IMR-90 (cell line): ENCODE results near the gene PTGDR. TPM values are rescaled to one million over a fixed set of nuclear protein-coding genes. Genes with fewer than 3 reads are reported as not detected.
A peak's percentile ranks its signal among the peaks of the same experiment; 100 is the strongest.

ENCODE experiments used
- ATAC-seq: fragments of 200-7000 bp; cut with Tn5 transposase; 2 replicates; pipeline ENCODE4 v1.9.1; 2020; ENCODE audit warnings: low read depth, mild to moderate bottlenecking, moderate library complexity
- BruUV-seq: library from RNA; stranded (reverse); fragments of 400-500 nt; replicated peaks from 2 replicates; lab custom pipeline; 2021; lab: Mats Ljungman, UMichigan
- CTCF ChIA-PET: fragments of 300-600 bp; formaldehyde crosslinking; extraction: SDS; loops from one replicate; lab custom pipeline; 2021; ENCODE audit warnings: antibody characterized with exemption; lab: Yijun Ruan, JAX
- POLR2A ChIA-PET: fragments of 300-600 bp; sonication (Branson Sonifier 250); formaldehyde crosslinking; loops from one replicate; lab custom pipeline; 2022; ENCODE audit warnings: antibody characterized with exemption; ENCODE audit not compliant: unreplicated experiment; lab: Charles Lee
- DNase-seq: peaks from one replicate; pipeline ENCODE4 v3.0.0; 2013
- H2AFZ ChIP-seq: replicated peaks from 2 replicates; pipeline ENCODE3; 2013; ENCODE audit warnings: low read length, mild to moderate bottlenecking; ENCODE audit not compliant: poor library complexity
- H2AK5ac ChIP-seq: 2 replicates; pipeline ENCODE4 v1.6.1; 2013; ENCODE audit warnings: low read depth, low read length, inconsistent platforms
- H2AK9ac ChIP-seq: replicated peaks from 2 replicates; pipeline ENCODE3; 2013; ENCODE audit warnings: mild to moderate bottlenecking, low read depth, low read length, moderate library complexity; ENCODE audit not compliant: poor library complexity
- H2BK120ac ChIP-seq: 2 replicates; pipeline ENCODE4 v1.6.1; 2013; ENCODE audit warnings: low read depth, low read length, inconsistent platforms
- H2BK15ac ChIP-seq: 3 replicates; pipeline ENCODE4 v1.6.1; 2013; ENCODE audit warnings: low read depth, low read length, inconsistent platforms
- H2BK20ac ChIP-seq: 2 replicates; pipeline ENCODE4 v1.6.1; 2013; ENCODE audit warnings: low read depth, mild to moderate bottlenecking, inconsistent platforms, low read length, moderate library complexity
- H2BK5ac ChIP-seq: 2 replicates; pipeline ENCODE4 v1.6.1; 2013; ENCODE audit warnings: mild to moderate bottlenecking, low read depth, low read length, inconsistent platforms; ENCODE audit not compliant: poor library complexity, severe bottlenecking
- H3K14ac ChIP-seq: replicated peaks from 2 replicates; pipeline ENCODE4 v1.6.1; 2013; ENCODE audit warnings: low read depth, low read length, inconsistent platforms
- H3K18ac ChIP-seq: 2 replicates; pipeline ENCODE4 v1.6.1; 2013; ENCODE audit warnings: low read depth, low read length, control low read depth
- H3K23ac ChIP-seq: 2 replicates; pipeline ENCODE4 v1.6.1; 2013; ENCODE audit warnings: low read depth, low read length, inconsistent platforms
- H3K27ac ChIP-seq: 2 replicates; pipeline ENCODE4 v1.5.1; 2013; ENCODE audit warnings: mild to moderate bottlenecking, control low read depth, low read length; ENCODE audit not compliant: insufficient read depth
- H3K27me3 ChIP-seq: 2 replicates; pipeline ENCODE4 v1.6.1; 2013; ENCODE audit warnings: low read length; ENCODE audit not compliant: control insufficient read depth, insufficient read depth
- H3K36me3 ChIP-seq: 2 replicates; pipeline ENCODE4 v1.6.1; 2013; ENCODE audit warnings: low read length, mixed read lengths; ENCODE audit not compliant: control insufficient read depth, insufficient read depth
- H3K4ac ChIP-seq: 2 replicates; pipeline ENCODE4 v1.6.1; 2013; ENCODE audit warnings: low read depth, low read length, inconsistent platforms
- H3K4me1 ChIP-seq: 2 replicates; pipeline ENCODE4 v1.6.1; 2013; ENCODE audit warnings: low read length, mixed read lengths; ENCODE audit not compliant: control insufficient read depth, insufficient read depth
- H3K4me2 ChIP-seq: 2 replicates; pipeline ENCODE4 v1.6.1; 2013; ENCODE audit warnings: low read depth, mild to moderate bottlenecking, control low read depth, low read length, moderate library complexity
- H3K4me3 ChIP-seq: 2 replicates; pipeline ENCODE4 v1.5.1; 2013; ENCODE audit warnings: low read depth, mild to moderate bottlenecking, control low read depth, low read length, moderate library complexity; ENCODE audit not compliant: insufficient read depth
- H3K56ac ChIP-seq: 2 replicates; pipeline ENCODE4 v1.6.1; 2013; ENCODE audit warnings: low read length, inconsistent platforms; ENCODE audit not compliant: insufficient read depth; ENCODE audit errors: extremely low read depth
- H3K79me1 ChIP-seq, 2 experiments: 2 replicates each; pipeline ENCODE4 v1.6.1; 2013; ENCODE audit warnings: low read length in 2 of 2, inconsistent platforms in 1 of 2, low read depth in 1 of 2
- H3K9ac ChIP-seq: 2 replicates; pipeline ENCODE4 v1.6.1; 2013; ENCODE audit warnings: low read depth, low read length, control low read depth
- H3K9me1 ChIP-seq: 2 replicates; pipeline ENCODE4 v1.6.1; 2013; ENCODE audit warnings: low read length, inconsistent platforms; ENCODE audit not compliant: insufficient read depth
- H3K9me3 ChIP-seq: 2 replicates; pipeline ENCODE4 v1.6.1; 2013; ENCODE audit warnings: low read length; ENCODE audit not compliant: control insufficient read depth, insufficient read depth
- H4K20me1 ChIP-seq: 2 replicates; pipeline ENCODE4 v1.6.1; 2013; ENCODE audit warnings: low read length, inconsistent platforms; ENCODE audit not compliant: insufficient read depth
- H4K5ac ChIP-seq: 2 replicates; pipeline ENCODE4 v1.6.1; 2013; ENCODE audit warnings: mild to moderate bottlenecking, low read depth, low read length, control low read depth
- H4K8ac ChIP-seq, 2 experiments: 2 replicates each; pipeline ENCODE4 v1.6.1; 2013; ENCODE audit warnings: low read depth in 2 of 2, low read length in 2 of 2, control low read depth in 1 of 2, inconsistent platforms in 1 of 2
- H4K91ac ChIP-seq: 2 replicates; pipeline ENCODE4 v1.6.1; 2013; ENCODE audit warnings: low read depth, low read length, inconsistent platforms; ENCODE audit not compliant: insufficient read depth
- WGBS, 2 experiments: methylation state at CpG; one replicate each; pipeline versions ENCODE4 v1.1.5 to v1.1.7; 2013; ENCODE audit warnings: missing lambda C conversion rate in 2 of 2; ENCODE audit not compliant: insufficient read length in 1 of 2; ENCODE audit errors: extremely low coverage in 2 of 2; 5-methylcytosine and 5-hydroxymethylcytosine counted together
- dilution Hi-C: fragments of 300-500 bp; cut with HindIII; formaldehyde crosslinking; loops from one replicate; pipeline ENCODE4 v1.14.3; 2018; ENCODE audit warnings: low sequenced_read_pairs; ENCODE audit not compliant: unreplicated experiment
- in situ Hi-C: fragments of 300-500 bp; cut with MboI; formaldehyde crosslinking; loops from 3 replicates; pipeline ENCODE4 v1.14.3; 2019; ENCODE audit warnings: low sequenced_read_pairs, inconsistent platforms, mixed read lengths
- intact Hi-C: fragments of 100-400 bp; cut with micrococcal nuclease; formaldehyde crosslinking; loops from 2 replicates; pipeline ENCODE4 v1.10.0; 2022
- polyA plus RNA-seq, 3 experiments: library from polyadenylated mRNA; depleted of rRNA; stranded (reverse); fragments of >200 nt; gene quantifications; 2 replicates each; pipeline ENCODE4 v1.2.3, GENCODE V29; 2012; ENCODE audit warnings: low replicate concordance in 1 of 3
- total RNA-seq: library from RNA; depleted of rRNA; stranded (reverse); fragments of >200 nt; gene quantifications from 2 replicates; pipeline ENCODE4 v1.2.3, GENCODE V29; 2012
- TF ChIP-seq, protein P1 (sequence below): fragments of 150-350 bp; IDR thresholded peaks from 2 replicates; pipeline ENCODE4 v1.6.1; 2016; ENCODE audit warnings: low read depth, mild to moderate bottlenecking, low read length, moderate library complexity, borderline replicate concordance
- TF ChIP-seq, protein P2 (sequence below): conservative IDR thresholded peaks from 2 replicates; pipeline ENCODE4 v1.5.1; 2012; ENCODE audit warnings: mild to moderate bottlenecking, low read depth, low read length, improper control_type of control experiment
- TF ChIP-seq, protein P3 (sequence below): fragments of 150-350 bp; IDR thresholded peaks from 2 replicates; pipeline ENCODE4 v1.6.1; 2017; ENCODE audit warnings: mild to moderate bottlenecking, antibody characterized with exemption, low read length, low read depth

PTGDR gene
- total and polyA plus RNA-seq, 2 of the 4 experiments (the other 2 are of a cell fraction) = not detected

DNA sequence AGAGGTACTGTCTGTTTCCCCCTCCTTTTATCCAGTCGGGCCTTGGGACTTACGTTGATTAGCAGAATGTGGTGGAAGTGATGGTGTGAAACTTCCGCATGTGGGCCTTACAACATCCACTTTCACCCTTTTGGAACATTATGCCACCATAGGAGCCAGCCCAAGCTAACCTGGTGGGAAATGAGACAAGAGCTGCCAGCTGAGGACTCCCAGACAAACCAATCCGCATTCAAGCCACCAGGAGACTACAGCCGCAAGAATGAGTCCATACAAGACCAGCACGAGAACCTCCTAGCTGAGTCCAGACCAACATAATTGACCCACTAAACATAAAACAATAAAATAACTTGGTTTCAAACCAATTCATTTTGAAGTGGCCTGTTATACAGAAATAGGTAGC lies 37.5 kb downstream of the PTGDR start:
- Histone ChIP-seq H2AK5ac (peak overlapping the region; percentile 72), H2BK15ac (peak overlapping the region; percentile 27; the same call in 1 of the 3 replicates), H2AK9ac (no peak overlapping the region), H3K9me1 (no peaks in the 10 kb centered on the region), H3K36me3 (no peaks in the 10 kb centered on the region), H4K8ac (no peak overlapping the region), H3K9ac (no peak overlapping the region), H3K56ac (no peak overlapping the region), H3K14ac (no peak overlapping the region), H4K91ac (no peak overlapping the region), H2AFZ (no peak overlapping the region), H2BK20ac (no peak overlapping the region), H2BK120ac (no peak overlapping the region), H4K5ac (no peak overlapping the region), H3K27me3 (no peaks in the 10 kb centered on the region), H3K4ac (no peak overlapping the region), H3K18ac (no peak overlapping the region; the same call in 1 of the 2 replicates), H3K27ac (no peak overlapping the region), H3K23ac (no peak overlapping the region), H3K79me1 (peaks cover 0 to 6% of the 10 kb centered on the region in 2 experiments; a peak in 1 of 4 replicates), H2BK5ac (no peak overlapping the region), H3K4me2 (no peak overlapping the region), H3K9me3 (no peaks in the 10 kb centered on the region), H4K20me1 (no peaks in the 10 kb centered on the region), H3K4me3 (no peak overlapping the region), H3K4me1 (peaks cover 1% of the 10 kb centered on the region; the same call in 1 of the 2 replicates)
- intact Hi-C loops = no loop called here
- dilution Hi-C loops = no loop called here
- DNase-seq (no peak), ATAC-seq (no peak)
- ChIA-PET CTCF (no interaction called here), POLR2A (interaction anchor here (0.6 kb wide), 1 partner anchor 21 kb away, joined by 3 read pairs; no protein-coding TSS in a partner anchor)
- in situ Hi-C loops = loop anchor here (25.0 kb wide), 1 partner anchor 382 kb away; the partner anchor contains the start of gene ERO1A
- no TSS peak for BruUV-seq
- TF ChIP-seq, protein P1, sequence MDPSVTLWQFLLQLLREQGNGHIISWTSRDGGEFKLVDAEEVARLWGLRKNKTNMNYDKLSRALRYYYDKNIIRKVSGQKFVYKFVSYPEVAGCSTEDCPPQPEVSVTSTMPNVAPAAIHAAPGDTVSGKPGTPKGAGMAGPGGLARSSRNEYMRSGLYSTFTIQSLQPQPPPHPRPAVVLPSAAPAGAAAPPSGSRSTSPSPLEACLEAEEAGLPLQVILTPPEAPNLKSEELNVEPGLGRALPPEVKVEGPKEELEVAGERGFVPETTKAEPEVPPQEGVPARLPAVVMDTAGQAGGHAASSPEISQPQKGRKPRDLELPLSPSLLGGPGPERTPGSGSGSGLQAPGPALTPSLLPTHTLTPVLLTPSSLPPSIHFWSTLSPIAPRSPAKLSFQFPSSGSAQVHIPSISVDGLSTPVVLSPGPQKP = no peak
- TF ChIP-seq, protein P2, sequence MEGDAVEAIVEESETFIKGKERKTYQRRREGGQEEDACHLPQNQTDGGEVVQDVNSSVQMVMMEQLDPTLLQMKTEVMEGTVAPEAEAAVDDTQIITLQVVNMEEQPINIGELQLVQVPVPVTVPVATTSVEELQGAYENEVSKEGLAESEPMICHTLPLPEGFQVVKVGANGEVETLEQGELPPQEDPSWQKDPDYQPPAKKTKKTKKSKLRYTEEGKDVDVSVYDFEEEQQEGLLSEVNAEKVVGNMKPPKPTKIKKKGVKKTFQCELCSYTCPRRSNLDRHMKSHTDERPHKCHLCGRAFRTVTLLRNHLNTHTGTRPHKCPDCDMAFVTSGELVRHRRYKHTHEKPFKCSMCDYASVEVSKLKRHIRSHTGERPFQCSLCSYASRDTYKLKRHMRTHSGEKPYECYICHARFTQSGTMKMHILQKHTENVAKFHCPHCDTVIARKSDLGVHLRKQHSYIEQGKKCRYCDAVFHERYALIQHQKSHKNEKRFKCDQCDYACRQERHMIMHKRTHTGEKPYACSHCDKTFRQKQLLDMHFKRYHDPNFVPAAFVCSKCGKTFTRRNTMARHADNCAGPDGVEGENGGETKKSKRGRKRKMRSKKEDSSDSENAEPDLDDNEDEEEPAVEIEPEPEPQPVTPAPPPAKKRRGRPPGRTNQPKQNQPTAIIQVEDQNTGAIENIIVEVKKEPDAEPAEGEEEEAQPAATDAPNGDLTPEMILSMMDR = no peak
- TF ChIP-seq, protein P3, sequence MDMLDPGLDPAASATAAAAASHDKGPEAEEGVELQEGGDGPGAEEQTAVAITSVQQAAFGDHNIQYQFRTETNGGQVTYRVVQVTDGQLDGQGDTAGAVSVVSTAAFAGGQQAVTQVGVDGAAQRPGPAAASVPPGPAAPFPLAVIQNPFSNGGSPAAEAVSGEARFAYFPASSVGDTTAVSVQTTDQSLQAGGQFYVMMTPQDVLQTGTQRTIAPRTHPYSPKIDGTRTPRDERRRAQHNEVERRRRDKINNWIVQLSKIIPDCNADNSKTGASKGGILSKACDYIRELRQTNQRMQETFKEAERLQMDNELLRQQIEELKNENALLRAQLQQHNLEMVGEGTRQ = no peak
- 100% methylated on average over 1 of the region's 6 CpGs; no CpG with 5 or more reads in 1 of the 2 experiments for WGBS, 2 experiments
